MCF 10A (cell line): ENCODE data around the gene PSMB3. TPM values are rescaled to one million over a fixed set of nuclear protein-coding genes. Genes with fewer than 3 reads are reported as not detected.
A peak's percentile ranks its signal among the peaks of the same experiment; 100 is the strongest.

Experiments
- BruUV-seq: library from RNA; stranded (reverse); fragments of 400-500 nt; replicated peaks from 2 replicates; lab custom pipeline; 2021; lab: Mats Ljungman, UMichigan
- CTCF ChIA-PET: fragments of 300-600 bp; sonication (Branson Sonifier 250); formaldehyde crosslinking; extraction: SDS; loops from one replicate; lab custom pipeline; 2021; ENCODE audit warnings: antibody characterized with exemption, inconsistent platforms; lab: Yijun Ruan, JAX
- POLR2A ChIA-PET: fragments of 300-600, 350-650 bp; sonication (Branson Sonifier 250); formaldehyde crosslinking; extraction: SDS; loops from one replicate; lab custom pipeline; 2020; ENCODE audit warnings: antibody characterized with exemption, inconsistent platforms; lab: Yijun Ruan, JAX
- DNase-seq: peaks from one replicate; pipeline ENCODE4 v3.0.0-alpha.2; 2018; ENCODE audit not compliant: unreplicated experiment
- H3K27ac Mint-ChIP-seq: one replicate; pipeline ENCODE4 v1.8.0; 2022; ENCODE audit warnings: mild to moderate bottlenecking, low read depth, mixed read lengths; ENCODE audit not compliant: unreplicated experiment
- H3K27me3 Mint-ChIP-seq: one replicate; pipeline ENCODE4 v1.8.0; 2022; ENCODE audit warnings: mixed read lengths; ENCODE audit not compliant: insufficient read depth, unreplicated experiment
- H3K36me3 Mint-ChIP-seq: one replicate; pipeline ENCODE4 v1.8.0; 2022; ENCODE audit warnings: mild to moderate bottlenecking, moderate library complexity, mixed read lengths; ENCODE audit not compliant: insufficient read depth, unreplicated experiment
- H3K4me1 Mint-ChIP-seq: one replicate; pipeline ENCODE4 v1.8.0; 2022; ENCODE audit warnings: mixed read lengths; ENCODE audit not compliant: insufficient read depth, unreplicated experiment
- H3K4me3 Mint-ChIP-seq: one replicate; pipeline ENCODE4 v1.8.0; 2022; ENCODE audit warnings: mild to moderate bottlenecking, moderate library complexity, mixed read lengths; ENCODE audit not compliant: unreplicated experiment
- H3K9me3 Mint-ChIP-seq: one replicate; pipeline ENCODE4 v1.8.0; 2022; ENCODE audit warnings: mixed read lengths; ENCODE audit not compliant: unreplicated experiment
- CTCF ChIP-seq: fragments of 200-600 bp; IDR thresholded peaks from one replicate; pipeline ENCODE4 v1.8.0; 2022; ENCODE audit warnings: antibody characterized with exemption, mild to moderate bottlenecking; ENCODE audit not compliant: unreplicated experiment
- intact Hi-C: fragments of 100-400 bp; cut with micrococcal nuclease; formaldehyde crosslinking; loops from 2 replicates; pipeline ENCODE4 v1.14.1; 2022
- total RNA-seq: library from RNA; stranded (reverse); gene quantifications from 2 replicates; pipeline ENCODE4 v1.2.3, GENCODE V29; 2022

Gene PSMB3
- total RNA-seq, 1 experiment from 2014 or later, result 145 TPM

DNA sequence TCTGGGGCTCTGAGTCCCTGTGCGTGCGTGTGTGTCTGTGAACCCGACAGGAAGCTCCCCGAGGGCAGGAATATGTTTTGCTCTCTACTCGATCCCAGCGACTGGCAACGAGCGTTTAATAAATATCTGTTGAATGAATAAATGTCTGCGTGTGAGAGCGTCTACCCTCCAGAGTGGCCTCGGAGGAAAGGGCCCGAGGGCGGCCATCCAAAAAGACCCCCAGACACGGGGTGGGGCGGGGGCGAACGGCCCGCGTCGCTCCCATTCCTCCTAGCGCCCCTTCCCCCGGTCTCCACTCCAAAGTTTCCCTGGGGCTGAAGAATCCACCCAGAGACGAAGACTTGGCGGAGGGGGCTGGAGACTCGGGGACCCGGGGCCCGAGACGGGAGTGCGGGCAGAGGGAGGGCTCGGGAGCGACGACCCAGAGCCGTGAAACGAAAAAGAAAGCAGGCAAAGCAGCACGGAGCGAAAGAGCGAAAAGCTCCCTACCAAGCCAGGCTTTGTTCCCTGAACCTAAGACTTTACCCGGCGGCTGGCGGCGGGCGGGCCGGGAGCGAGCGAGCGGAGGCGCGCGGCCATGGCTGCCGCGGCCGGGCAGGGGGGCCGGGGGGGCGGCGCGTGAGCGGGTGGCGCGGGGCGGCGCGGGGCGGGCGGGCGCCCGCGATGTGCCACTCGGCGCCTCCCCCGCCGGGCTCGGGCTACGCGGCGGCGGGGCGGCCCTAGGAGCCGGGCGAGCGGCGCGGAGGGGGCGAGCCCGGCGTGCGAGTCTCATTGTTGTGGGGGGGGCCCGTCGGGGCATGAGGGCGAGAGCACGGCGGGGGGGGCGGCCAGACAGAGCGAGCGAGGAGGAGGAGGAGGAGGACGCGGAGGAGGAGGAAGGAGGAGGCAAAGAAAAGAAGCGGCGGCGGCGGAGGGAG, 47.7 kb upstream of the PSMB3 start, which contains the start of gene MLLT6:
Gene MLLT6 (plus strand): TSS at position 668 of the 917 bp plus-strand sequence. CDS start 360 bp downstream, outside the sequence.
- TSS peak; percentile 34 for BruUV-seq
- intact Hi-C loops, result loop anchor here (10.0 kb wide), 1 partner anchor 50 kb away; the partner anchor contains the start of gene PSMB3

DNA sequence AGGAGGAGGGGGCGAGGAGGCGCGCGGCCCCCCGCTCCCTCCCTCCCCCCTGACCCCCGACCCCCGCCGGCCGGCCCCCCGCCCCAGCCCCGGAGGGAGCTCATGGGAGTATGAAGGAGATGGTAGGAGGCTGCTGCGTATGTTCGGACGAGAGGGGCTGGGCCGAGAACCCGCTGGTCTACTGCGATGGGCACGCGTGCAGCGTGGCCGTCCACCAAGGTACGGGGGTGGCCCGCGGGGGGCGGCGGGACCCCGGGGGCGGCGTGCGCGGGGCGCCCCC, 47.1 kb upstream of the PSMB3 start:
- Mint-ChIP-seq H3K9me3 (no peaks in the 10 kb centered on the region), H3K4me3 (peak overlapping the region; percentile 99), H3K27ac (peak overlapping the region; percentile 90), H3K27me3 (no peaks in the 10 kb centered on the region), H3K36me3 (peaks cover 36% of the 10 kb centered on the region), H3K4me1 (peaks cover 17% of the 10 kb centered on the region)
- no peak for TF ChIP-seq CTCF
- intact Hi-C loops, result loop anchor here (10.0 kb wide), 1 partner anchor 49 kb away; the partner anchor contains the start of gene PSMB3
- POLR2A ChIA-PET, result interaction anchor here (0.7 to 4.6 kb wide), 17 partner anchors 9 to 241 kb away, joined by 3 to 39 read pairs (median 7); partner anchors contain the start of genes CISD3, EPOP, LASP1 and PSMB3
- no TSS peak for BruUV-seq
- no peak for DNase-seq
- CTCF ChIA-PET, result interaction anchor here (1.5 kb wide), 1 partner anchor 22 kb away, joined by 5 read pairs; no protein-coding TSS in a partner anchor

More for the DNA sequence above, 47.7 kb upstream of the PSMB3 start, which contains the start of gene MLLT6:
- Mint-ChIP-seq H3K4me3 (peak within 1 kb of the TSS; percentile 99), H3K27ac (peak within 1 kb of the TSS; percentile 90), H3K9me3 (no peaks in the 10 kb centered on the region), H3K27me3 (no peaks in the 10 kb centered on the region), H3K4me1 (peaks cover 17% of the 10 kb centered on the region), H3K36me3 (peaks cover 30% of the 10 kb centered on the region)
- TF ChIP-seq CTCF, result no peak
- POLR2A ChIA-PET, result interaction anchor here (0.6 to 4.6 kb wide), 23 partner anchors 10 to 1057 kb away, joined by 3 to 39 read pairs (median 4); partner anchors contain the start of genes CISD3, EPOP, LASP1 and PSMB3
- DNase-seq, result peak; percentile 75
- CTCF ChIA-PET, result interaction anchor here (0.6 to 1.5 kb wide), 4 partner anchors 21 to 29 kb away, joined by 3 to 5 read pairs (median 4); no protein-coding TSS in a partner anchor

- no peak for TF ChIP-seq CTCF
- intact Hi-C loops, result loop anchor here (10.0 kb wide), 1 partner anchor 49 kb away; the partner anchor contains the start of gene PSMB3
- Mint-ChIP-seq H3K27ac (peak overlapping the region; percentile 90), H3K4me3 (peak overlapping the region; percentile 99), H3K9me3 (no peaks in the 10 kb centered on the region), H3K4me1 (peaks cover 17% of the 10 kb centered on the region), H3K36me3 (peaks cover 41% of the 10 kb centered on the region), H3K27me3 (no peaks in the 10 kb centered on the region)
- BruUV-seq, result no TSS peak
- DNase-seq, result peak; percentile 51
- ChIA-PET POLR2A (interaction anchor here (0.5 to 4.0 kb wide), 15 partner anchors 9 to 460 kb away, joined by 3 to 29 read pairs (median 3); partner anchors contain the start of genes ARL5C and PSMB3), CTCF (interaction anchor here (0.7 kb wide), 1 partner anchor 30 kb away, joined by 3 read pairs; no protein-coding TSS in a partner anchor)
These were observed 46.6 kb upstream of the PSMB3 start for GRCh38 chr17:38705803-38706504.
